SU-DHL-6 (cell line): Measurements from ENCODE around the gene SPTLC2.

Experiments
- H2AFZ ChIP-seq: fragments of 200-600 bp; sonication (generic); 2 replicates; pipeline ENCODE4 v1.6.1; 2014; ENCODE audit warnings: low read depth, mild to moderate bottlenecking, moderate library complexity, mixed read lengths, antibody characterized with exemption, low read length; ENCODE audit not compliant: severe bottlenecking
- H3F3A ChIP-seq: fragments of 200-600 bp; shearing (Covaris generic); 2 replicates; pipeline ENCODE4 v1.6.0; 2016; ENCODE audit warnings: antibody characterized with exemption, mild to moderate bottlenecking; ENCODE audit not compliant: insufficient read depth
- H3K27ac ChIP-seq: fragments of 200-600 bp; sonication (generic); 2 replicates; pipeline ENCODE4 v1.5.1; 2016; ENCODE audit warnings: low read depth, mild to moderate bottlenecking, low read length, moderate library complexity, mixed read lengths
- H3K27me3 ChIP-seq: fragments of 200-600 bp; sonication (generic), shearing (Covaris generic); 2 replicates; pipeline ENCODE4 v1.6.0; 2014; ENCODE audit warnings: mild to moderate bottlenecking, low read length
- H3K36me3 ChIP-seq: fragments of 200-600 bp; sonication (generic); 2 replicates; pipeline ENCODE4 v1.6.1; 2014; ENCODE audit warnings: mild to moderate bottlenecking, low read length, mixed read lengths
- H3K4me2 ChIP-seq: fragments of 300-600, 200-600 bp; shearing (Covaris generic), sonication (generic); 2 replicates; pipeline ENCODE4 v1.6.0; 2014; ENCODE audit warnings: low read length, low read depth, mild to moderate bottlenecking; ENCODE audit not compliant: poor library complexity, severe bottlenecking
- H3K4me3 ChIP-seq: fragments of 200-600 bp; sonication (generic); 2 replicates; pipeline ENCODE4 v1.5.1; 2014; ENCODE audit warnings: antibody characterized with exemption, low read length, mild to moderate bottlenecking, mixed read lengths; ENCODE audit not compliant: insufficient read depth, poor library complexity, severe bottlenecking
- H3K79me2 ChIP-seq: fragments of 200-600 bp; sonication (generic); 2 replicates; pipeline ENCODE4 v1.6.1; 2014; ENCODE audit warnings: mild to moderate bottlenecking, low read length, moderate library complexity; ENCODE audit not compliant: insufficient read depth
- H3K9ac ChIP-seq: fragments of 200-600 bp; sonication (generic); 2 replicates; pipeline ENCODE4 v1.7.0; 2014; ENCODE audit warnings: mild to moderate bottlenecking, low read length
- H3K9me2 ChIP-seq: fragments of 200-600 bp; sonication (generic); replicated peaks from 2 replicates; pipeline ENCODE4 v1.6.1; 2014; ENCODE audit warnings: low read length; ENCODE audit not compliant: insufficient read depth
- H3K9me3 ChIP-seq: fragments of 200-600 bp; sonication (generic); 2 replicates; pipeline ENCODE4 v1.6.1; 2014; ENCODE audit warnings: low read length, mixed read lengths; ENCODE audit not compliant: insufficient read depth
- H4K20me1 ChIP-seq: fragments of 200-600 bp; sonication (generic); 2 replicates; pipeline ENCODE4 v1.6.1; 2014; ENCODE audit warnings: low read depth, mild to moderate bottlenecking, antibody characterized with exemption, low read length, moderate library complexity, mixed read lengths
- EZH2phosphoT487 ChIP-seq: fragments of 200-600 bp; sonication (generic), shearing (Covaris generic); conservative IDR thresholded peaks from 2 replicates; pipeline ENCODE4 v1.6.1; 2018; ENCODE audit warnings: mild to moderate bottlenecking, antibody characterized with exemption, low read length, moderate library complexity, mixed read lengths
- TF ChIP-seq, protein P1 (sequence below): fragments of 200-600 bp; sonication (generic); IDR thresholded peaks from one replicate; pipeline ENCODE4 v1.5.1; 2017; ENCODE audit warnings: antibody characterized with exemption, mild to moderate bottlenecking, low read length, moderate library complexity; ENCODE audit not compliant: insufficient read depth, poor library complexity, severe bottlenecking

The SPTLC2 gene

DNA sequence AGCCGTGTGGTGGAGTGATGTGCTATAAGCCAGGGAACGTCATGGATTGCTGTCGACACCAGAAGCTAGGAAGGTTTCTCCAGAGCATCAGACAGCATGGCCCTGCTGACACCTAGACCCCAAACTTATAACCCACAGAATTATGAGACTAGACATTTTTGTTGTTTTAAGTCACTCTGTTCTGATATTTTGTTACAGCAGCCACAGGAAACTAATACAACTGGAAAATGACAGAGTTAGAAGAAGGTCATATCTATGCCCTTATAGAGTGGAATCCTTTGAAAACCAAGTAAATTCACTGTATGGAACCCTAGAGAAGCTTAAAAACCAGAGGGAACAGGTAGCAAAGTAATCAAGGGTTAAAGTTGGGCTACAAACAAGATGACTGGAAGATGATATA lies 42.5 kb downstream of the SPTLC2 start:
- Histone ChIP-seq H3K9me3 (no peaks in the 10 kb centered on the region), H3K36me3 (peaks cover 5% of the 10 kb centered on the region; the same call in 1 of the 2 replicates), H3K9me2 (no peaks in the 10 kb centered on the region), H2AFZ (no peak overlapping the region), H3K4me3 (no peak overlapping the region), H3K27me3 (no peaks in the 10 kb centered on the region), H3K9ac (no peak overlapping the region), H3K79me2 (peaks cover 3% of the 10 kb centered on the region), H3K4me2 (no peak overlapping the region), H3F3A (no peaks in the 10 kb centered on the region), H4K20me1 (no peaks in the 10 kb centered on the region), H3K27ac (no peak overlapping the region)
- TF ChIP-seq, protein P1, sequence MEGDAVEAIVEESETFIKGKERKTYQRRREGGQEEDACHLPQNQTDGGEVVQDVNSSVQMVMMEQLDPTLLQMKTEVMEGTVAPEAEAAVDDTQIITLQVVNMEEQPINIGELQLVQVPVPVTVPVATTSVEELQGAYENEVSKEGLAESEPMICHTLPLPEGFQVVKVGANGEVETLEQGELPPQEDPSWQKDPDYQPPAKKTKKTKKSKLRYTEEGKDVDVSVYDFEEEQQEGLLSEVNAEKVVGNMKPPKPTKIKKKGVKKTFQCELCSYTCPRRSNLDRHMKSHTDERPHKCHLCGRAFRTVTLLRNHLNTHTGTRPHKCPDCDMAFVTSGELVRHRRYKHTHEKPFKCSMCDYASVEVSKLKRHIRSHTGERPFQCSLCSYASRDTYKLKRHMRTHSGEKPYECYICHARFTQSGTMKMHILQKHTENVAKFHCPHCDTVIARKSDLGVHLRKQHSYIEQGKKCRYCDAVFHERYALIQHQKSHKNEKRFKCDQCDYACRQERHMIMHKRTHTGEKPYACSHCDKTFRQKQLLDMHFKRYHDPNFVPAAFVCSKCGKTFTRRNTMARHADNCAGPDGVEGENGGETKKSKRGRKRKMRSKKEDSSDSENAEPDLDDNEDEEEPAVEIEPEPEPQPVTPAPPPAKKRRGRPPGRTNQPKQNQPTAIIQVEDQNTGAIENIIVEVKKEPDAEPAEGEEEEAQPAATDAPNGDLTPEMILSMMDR = no peak
- no peak for TF ChIP-seq EZH2phosphoT487

DNA sequence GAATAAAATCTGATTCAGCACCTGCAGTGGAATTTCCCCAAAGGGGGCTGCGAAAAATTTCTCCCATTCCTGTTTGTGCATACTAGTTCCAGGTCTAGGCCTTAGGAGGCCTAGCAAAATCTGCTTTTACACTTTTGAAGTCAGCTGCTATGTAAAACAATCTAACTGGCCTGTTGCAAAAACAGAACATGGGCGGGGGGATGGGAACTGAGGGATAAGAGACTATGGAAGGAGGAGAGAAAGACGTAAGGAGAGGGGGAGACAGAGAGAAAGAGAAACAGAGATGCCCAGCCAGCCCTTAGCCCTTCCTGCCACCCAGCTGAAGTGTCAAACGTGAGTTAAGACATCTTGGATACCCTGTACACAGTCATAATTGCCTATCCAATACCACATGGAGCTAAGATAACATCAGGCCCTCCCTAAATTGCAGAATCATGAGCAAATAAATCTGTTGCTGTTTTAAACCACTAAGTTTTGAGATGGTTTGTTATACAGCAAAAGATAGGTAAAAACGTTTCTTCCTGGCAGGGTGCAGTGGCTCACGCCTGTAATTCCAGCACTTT lies 45.6 kb downstream of the SPTLC2 start:
- H3K36me3 ChIP-seq = peaks cover 10% of the 10 kb centered on the region; the same call in 1 of the 2 replicates

DNA sequence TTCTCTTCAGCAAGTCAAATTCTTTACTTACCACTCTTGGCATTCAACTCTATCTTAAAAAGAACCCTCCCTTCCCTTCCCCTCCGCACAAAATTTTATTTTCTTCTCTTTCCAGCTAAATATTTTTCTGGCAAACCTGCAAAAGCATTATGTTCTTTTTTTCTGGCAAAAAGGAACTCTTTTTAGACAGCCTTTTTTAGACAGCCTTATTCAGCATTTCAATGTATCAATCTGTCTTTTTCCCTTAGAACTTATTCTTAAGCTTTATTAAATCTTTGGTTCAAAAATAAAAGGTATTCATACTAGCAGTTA lies 50.5 kb downstream of the SPTLC2 start:
- Histone ChIP-seq H3K4me2 (no peak overlapping the region), H3K36me3 (peaks cover 15% of the 10 kb centered on the region; the same call in 1 of the 2 replicates), H3K9me3 (no peaks in the 10 kb centered on the region), H2AFZ (no peak overlapping the region), H3K4me3 (no peak overlapping the region), H3K27me3 (no peaks in the 10 kb centered on the region), H3F3A (no peaks in the 10 kb centered on the region), H4K20me1 (no peaks in the 10 kb centered on the region), H3K9ac (no peak overlapping the region), H3K27ac (no peak overlapping the region), H3K9me2 (no peaks in the 10 kb centered on the region), H3K79me2 (no peaks in the 10 kb centered on the region)
- no peak for TF ChIP-seq EZH2phosphoT487
- TF ChIP-seq, protein P1 = no peak

More for the DNA sequence above, 45.6 kb downstream of the SPTLC2 start:
- H3K4me2 ChIP-seq = no peak overlapping the region
- no peaks in the 10 kb centered on the region for H3K9me2 ChIP-seq
- H4K20me1 ChIP-seq = no peaks in the 10 kb centered on the region
- TF ChIP-seq, protein P1 = no peak
- TF ChIP-seq EZH2phosphoT487 = no peak
- no peaks in the 10 kb centered on the region for H3F3A ChIP-seq
- H3K9ac ChIP-seq = no peak overlapping the region
- H3K79me2 ChIP-seq = no peaks in the 10 kb centered on the region; the same call in 1 of the 2 replicates
- no peak overlapping the region for H2AFZ ChIP-seq
- no peak overlapping the region for H3K27ac ChIP-seq
- H3K4me3 ChIP-seq = no peak overlapping the region
- H3K9me3 ChIP-seq = no peaks in the 10 kb centered on the region
- no peaks in the 10 kb centered on the region for H3K27me3 ChIP-seq
